ENCODE results near the gene ASPSCR1. TPM values are rescaled to one million over a fixed set of nuclear protein-coding genes. Genes with fewer than 3 reads are reported as not detected.
"Not testable (repeated sequence)": the region's sequence is repeated elsewhere in the genome, so short reads cannot be mapped to it uniquely, and the experiment has no call there.

The ASPSCR1 gene
- polyA plus RNA-seq, 4 donors: 22.0 to 38.4 (median 24.1) TPM

DNA sequence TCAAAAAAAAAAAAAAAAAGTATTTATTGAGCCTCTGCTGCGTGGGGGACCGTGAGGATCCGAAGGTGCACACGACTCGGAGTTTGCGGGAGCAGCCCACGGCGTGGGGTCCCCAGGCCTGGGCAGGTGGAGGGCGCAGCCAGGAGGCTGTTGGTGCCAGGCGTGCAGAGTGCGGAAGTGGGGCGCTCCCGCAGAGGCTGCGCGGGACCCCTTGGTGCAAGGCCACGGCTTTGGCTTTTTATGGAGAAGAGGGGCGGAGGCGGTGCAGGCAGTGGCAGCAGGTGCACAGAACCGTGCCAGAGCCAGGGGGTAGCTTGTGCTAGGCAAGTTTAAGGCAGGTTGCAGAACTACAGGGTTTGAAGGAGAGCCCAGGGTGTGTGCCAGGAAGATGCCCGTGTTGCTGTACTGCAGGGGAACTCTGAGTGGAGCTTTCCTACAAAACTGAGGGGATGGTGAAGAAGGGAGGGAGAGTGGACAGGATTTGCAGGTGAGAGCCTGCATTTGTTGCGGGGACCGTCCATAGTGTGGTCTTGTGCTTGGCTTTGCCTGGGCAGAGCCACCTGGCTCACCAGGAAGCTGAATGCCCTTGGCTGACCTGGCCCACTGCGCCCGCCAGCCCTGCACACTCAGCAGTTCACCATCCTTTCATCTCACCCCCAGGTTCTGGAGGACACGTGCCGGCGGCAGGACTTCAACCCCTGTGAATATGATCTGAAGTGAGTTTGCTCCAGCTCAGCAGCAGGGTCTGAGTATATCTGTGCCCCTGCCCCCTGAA, 1.3 kb downstream of the ASPSCR1 start:
- DNase-seq (ENCODE audit: low read depth in 4 of 4, low spot score in 3 of 4): no peak

DNA sequence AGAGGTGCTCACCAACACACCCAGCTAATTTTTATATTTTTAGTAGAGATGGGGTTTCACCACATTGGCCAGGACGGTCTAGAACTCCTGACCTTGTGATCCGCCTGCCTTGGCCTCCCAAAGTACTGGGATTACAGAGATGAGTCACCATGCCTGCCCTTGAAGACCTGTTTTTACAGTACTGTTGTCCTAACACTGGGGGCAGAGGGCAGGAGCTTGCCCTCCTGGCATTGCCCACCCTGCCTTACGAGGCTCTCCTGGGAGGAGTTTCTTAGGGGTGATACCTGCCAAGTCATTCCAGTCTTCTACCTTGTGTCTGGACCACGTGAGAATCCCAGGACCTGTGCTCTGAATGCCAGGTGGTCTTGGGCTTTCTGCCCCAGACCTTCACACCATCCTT, 2.7 kb downstream of the ASPSCR1 start:
- DNase-seq (ENCODE audit: low read depth in 4 of 4, low spot score in 3 of 4): no peak

DNA sequence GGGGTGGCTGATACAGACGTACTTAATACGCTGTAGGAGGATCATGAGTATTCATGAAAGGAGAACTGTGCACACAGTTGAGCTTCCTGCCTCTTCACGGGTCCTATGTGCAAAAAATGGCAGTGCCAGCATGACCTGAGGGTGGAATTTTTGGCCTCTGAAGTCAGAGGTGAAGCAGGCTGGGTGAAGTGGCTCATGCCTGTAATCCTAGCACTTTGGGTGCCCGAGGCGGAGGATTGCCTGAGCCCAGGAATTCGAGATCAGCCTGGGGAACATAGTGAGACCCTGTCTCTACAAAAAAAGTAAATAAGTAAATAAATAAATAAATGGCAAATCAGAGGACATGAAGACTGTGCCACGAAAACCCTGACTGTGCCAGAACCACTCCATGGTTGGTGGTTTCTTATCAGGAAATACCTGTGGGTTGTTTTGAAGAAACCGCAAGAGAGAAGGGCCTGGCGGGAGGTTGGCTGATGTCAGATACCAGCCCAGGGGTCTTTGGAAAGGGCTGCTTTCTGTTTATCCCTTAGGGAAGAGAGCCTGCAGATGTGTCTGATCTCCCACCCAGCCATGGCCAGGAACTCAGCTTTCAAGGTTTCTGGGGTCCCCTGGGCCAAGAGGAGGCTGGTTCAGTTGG, 3.4 kb downstream of the ASPSCR1 start:
- no peak for DNase-seq (ENCODE audit: low read depth in 4 of 4, low spot score in 3 of 4)

DNA sequence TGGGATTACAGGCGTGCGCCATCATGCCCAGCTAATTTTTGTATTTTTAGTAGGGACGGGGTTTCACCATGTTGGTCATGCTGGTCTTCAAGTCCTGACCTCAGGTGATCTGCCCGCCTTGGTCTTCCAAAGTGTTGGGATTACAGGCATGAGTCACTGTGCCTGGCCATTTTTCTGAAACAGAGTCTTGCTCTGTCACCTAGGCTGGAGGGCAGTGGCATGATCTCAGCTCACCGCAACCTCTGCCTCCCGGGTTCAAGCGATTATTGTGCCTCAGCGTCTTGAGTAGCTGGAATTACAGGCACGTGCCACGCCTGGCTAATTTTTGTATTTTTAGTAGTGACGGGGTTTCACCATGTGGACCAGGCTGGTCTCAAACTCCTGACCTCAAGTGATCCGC, 4.1 kb downstream of the ASPSCR1 start:
- not testable (repeated sequence) for DNase-seq (ENCODE audit: low read depth in 4 of 4, low spot score in 3 of 4)

DNA sequence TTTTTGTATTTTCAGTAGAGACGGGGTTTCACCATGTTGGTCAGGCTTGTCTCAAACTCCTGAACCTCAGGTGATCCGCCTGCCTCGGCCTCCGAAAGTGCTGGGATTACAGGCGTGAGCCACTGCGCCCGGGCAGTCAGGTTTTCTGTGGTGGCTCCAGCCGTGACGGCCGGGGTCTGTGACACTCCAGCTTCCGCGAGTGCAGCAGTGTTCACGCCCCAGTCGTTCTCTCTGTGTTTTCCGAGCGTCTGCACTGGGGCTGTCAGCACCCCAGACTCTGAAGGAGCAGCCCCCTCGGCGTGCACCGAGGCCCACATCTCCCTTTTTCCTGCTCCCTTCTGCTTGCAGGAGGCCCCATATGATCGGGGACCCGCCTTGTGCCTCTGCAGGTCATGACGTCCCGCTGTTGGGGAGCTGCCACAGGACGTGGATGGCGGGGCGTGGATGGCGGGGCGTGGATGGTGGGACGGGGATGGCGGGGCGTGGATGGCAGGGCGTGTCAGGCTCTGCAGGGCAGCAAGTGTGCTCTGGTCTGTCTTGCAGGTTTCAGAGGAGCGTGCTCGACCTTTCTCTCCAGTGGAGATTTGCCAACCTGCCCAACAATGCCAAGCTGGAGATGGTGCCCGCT, 5.7 kb downstream of the ASPSCR1 start:
- no peak for DNase-seq (ENCODE audit: low read depth in 4 of 4, low spot score in 3 of 4)

DNA sequence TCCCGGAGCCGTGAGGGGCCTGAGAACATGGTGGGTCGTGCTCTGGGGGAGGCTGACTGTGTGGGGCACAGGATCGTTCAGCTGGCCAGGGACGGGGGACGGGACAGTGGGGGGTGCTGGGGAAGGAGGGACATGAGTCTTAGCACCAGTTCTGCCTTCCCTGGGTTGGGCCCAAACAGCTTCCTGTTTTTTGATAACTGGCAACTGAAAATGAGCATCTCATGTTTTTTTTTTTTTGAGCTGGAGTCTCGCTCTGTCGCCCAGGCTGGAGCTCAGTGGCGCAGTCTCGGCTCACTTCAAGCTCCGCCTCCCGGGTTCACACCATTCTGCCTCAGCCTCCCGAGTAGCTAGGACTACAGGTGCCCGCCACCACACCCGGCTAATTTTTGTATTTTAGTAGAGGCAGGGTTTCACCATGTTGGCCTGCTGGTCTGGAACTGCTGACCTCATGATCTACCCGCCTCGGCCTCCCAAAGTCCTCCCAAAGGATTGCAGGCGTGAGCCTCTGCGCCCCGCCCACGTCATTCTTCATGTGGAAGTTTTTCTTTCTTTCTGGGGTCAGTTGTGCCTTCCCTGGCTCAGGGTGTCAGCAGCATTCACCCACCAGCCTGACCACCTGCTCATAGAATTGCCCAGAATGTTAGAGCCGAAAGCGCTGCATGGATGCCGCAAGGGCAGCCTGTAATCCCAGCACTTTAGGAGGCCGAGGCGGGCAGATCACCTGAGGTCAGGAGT, 6.4 kb downstream of the ASPSCR1 start:
- no peak for DNase-seq (ENCODE audit: low read depth in 4 of 4, low spot score in 3 of 4)

DNA sequence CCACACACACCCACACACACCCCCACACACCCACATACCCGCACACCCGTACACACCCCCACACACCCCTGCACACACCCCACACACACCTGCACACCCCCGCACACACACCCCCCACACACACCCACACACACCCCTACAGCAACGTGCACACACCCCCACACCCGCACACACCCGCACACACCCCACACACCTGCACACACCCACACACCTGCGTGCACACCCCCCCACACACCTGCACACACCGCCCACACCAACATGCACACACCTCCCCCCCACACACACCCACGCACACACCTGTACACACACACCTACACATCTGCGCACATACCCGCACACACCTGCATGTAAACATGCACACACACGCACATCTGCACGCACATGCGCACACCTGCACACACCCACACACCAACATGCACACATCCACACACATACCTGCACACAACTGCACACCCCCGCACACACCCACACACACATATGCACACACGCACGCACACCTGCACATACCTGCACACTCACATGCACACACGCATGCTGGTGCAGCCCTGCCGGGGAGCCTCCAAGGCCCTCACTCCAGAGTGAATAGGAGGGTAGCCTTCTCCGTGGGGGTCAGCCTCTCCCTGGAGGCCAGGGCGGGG, 7.5 kb downstream of the ASPSCR1 start:
- DNase-seq (ENCODE audit: low read depth in 4 of 4, low spot score in 3 of 4): no peak

DNA sequence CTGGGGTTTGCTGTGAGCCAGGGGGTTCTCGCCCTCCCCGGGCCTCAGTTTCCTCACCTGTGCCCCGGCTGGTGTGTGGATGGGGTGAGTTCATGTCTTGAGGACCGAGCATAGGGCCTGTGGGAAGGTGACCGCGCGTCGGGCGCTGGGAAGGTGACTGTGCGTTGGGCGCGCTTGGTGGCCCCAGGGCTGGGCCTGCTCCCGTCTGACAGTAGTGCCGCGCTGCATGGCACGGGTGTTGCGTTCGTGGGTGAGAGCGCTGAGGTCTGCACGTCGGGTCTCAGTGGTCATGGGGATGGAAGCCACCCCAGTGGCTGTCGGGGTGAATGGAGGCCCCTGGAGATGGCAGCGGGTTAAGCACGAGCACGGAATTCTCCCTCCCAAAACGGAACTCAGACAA, 9.2 kb downstream of the ASPSCR1 start:
- no peak for DNase-seq (ENCODE audit: low read depth in 4 of 4, low spot score in 3 of 4)

DNA sequence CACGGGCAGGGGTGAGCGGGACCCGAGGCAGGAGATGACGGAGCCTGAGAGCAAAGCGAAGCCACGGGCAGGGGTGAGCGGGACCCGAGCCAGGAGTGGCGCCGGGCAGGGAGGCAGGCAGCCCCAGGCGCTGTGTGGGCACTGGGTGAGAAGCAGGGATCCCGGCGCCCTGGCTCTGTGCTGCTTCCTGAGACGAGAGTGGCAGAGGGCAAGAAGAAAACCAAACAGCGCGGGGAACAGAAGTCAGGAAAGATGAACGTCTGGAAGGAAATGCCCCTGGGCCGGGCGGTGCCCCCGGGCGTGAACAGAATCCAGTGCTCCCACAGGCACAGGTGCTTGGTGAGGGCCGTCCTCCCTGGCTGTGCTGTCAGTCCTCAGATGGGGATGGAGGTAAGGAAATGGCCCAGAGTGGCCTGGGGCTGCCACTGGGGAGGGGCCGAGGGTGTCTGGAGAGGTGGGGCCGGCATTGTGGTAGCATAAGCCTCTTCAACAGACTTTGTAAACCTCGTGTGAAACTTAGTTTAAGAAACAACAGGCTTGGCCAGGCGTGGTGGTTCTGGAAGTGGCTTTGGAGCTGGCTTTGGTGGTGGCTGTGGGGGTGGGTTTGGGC, 9.8 kb downstream of the ASPSCR1 start:
- no peak for DNase-seq (ENCODE audit: low read depth in 4 of 4, low spot score in 3 of 4)

DNA sequence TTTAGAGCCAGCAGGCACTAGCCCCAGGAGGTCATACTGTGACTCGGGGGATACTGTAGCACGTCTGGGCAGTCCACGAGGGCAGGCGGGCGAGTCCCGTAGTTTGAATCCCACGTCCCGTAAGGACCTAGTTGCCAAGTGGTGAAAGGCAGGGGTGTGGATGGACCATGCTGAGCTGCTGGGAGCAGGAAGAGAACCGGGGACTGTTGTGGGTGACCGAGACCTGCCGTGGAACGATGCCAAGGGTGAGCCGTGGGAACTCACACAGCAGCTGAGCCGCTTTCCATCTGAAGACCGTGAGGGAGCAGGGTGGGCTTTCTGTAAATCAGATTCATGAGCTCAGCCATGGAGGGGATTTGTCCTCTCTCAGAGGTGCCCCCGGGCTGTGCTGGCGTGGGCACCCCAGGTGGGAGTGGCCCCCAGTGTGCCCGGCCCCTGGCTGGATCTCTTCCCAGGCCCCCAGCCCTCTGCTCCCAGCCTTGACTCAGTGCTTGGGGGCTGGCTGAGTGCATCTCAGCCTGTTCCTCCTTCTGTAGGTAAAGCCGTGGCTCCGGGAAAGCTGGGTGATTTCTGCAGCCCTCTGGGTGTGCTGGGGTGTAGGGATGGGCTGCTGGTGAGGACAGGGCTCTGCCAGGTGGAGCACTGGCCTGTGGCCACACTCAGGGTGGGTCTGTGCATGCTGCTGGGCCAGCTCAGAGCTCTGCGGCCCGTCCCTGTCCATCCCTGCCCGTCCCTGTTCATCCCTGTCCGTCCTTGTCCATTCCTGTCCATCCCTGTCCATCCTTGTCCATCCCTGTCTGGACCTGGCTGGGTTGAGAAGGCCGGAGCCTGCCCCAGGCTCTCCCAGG, 13.6 kb downstream of the ASPSCR1 start:
- no peak for DNase-seq (ENCODE audit: low read depth in 4 of 4, low spot score in 3 of 4)

DNA sequence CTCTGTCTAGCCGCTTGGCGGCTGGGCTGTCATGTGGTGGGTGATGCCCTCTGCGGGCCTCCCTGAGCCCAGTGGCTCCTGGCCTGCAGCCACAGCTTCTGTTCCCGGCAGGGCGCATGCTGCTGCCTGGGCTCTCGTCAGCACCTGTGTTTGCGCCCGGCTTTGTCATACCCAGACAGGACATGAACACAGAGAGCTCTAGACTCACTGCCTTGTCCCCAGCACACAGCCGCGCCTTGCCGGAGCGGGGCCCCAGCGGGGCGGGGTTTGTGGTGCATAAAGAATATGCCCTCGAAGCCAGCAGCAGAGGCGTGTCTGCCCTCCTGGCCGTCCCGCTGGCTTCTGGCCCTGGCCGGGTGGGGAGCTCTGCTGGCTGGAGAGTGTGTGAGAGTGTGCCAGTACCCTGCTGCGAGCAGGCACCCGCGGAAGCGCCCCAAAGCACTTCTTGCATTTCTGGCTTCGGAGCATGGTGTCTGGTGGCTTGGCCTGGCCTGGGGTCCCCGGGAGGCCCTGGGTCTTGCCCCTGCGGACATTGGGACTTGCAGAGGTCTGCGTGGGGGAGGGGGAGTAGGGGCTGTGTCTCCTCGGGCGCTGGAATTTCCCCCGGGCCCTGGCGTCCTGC, 14.4 kb downstream of the ASPSCR1 start:
- DNase-seq (ENCODE audit: low read depth in 4 of 4, low spot score in 3 of 4): no peak

DNA sequence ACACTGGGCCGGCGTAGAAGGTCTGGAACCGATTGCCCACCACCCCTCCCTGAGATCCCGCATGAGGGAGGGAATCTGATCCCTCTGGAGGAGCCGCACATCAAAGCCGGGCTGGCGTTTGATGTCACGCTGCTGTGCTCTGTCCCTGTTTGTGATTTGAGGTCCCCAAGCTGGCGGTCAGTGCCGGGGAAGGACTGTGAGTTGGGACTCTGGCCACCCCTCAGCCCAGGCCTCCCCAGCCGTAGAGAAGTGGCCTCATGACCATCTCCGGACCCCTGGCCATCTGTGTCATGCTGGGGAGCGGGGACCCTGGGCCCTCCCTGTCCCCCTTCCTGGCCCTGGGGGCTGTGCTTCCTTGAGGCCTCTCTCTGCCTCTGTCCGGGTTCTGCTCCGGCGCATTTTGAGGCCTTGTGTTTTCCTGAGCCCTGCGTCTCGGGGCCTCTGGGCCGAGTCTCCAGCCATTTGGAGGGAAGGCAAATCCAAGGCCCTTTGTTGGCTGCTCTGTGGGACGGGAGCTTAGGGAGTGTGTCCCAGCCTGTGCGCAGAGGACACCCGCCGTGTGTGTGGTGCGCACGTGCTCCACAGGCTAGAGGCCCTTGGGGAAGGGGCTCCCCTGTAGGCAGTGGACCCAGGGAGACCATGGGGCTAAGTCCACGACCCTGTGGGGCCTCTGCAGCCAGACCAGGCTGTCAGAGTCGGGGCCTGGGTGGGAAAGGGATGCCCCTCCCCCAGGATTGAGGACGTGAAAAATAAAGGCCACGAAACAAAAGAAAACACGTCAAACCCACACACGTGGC, 15.1 kb downstream of the ASPSCR1 start:
- no peak for DNase-seq (ENCODE audit: low read depth in 4 of 4, low spot score in 3 of 4)

DNA sequence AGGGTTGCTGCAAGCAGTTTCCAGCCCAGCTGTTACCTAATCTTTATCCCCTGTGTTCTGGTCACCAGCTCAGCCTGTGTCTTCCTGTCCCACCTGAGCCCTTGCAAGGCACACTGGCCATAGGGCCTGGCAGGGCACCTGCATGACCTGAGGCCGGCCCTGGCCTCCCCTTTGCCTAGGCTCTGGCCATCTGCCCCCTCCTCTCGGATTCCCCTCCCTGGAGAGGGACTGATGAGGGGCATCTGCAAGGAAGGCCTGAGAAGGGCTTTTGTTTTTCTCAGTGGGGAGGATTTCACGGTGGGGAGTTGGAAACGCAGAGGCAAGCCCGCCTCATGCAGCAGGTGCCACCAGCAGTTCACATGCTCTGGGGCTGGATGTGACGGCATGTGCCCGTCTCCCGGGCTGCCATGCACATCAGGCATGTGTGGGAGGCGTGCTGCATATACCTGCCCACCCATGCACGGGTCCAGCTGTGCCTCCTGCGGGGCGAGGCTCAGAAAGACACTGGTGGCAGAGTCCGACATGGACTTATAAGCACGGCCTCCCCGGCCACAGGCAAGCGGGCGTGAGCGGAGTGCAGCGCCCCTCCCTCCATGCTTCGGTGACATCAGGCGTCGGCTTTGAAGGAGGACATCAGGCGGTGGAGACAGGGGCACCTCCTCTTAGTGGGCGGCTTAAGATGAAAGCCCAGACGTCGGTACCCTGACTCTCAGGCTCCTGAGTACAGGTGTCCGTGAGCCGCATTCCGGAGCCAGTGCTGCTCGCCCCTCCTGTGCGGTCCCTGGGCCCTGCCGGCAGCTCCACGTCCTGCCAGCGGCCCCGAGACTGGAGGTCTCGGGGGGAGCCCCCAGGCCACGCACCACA, 16.5 kb downstream of the ASPSCR1 start:
- no peak for DNase-seq (ENCODE audit: low read depth in 4 of 4, low spot score in 3 of 4)

DNA sequence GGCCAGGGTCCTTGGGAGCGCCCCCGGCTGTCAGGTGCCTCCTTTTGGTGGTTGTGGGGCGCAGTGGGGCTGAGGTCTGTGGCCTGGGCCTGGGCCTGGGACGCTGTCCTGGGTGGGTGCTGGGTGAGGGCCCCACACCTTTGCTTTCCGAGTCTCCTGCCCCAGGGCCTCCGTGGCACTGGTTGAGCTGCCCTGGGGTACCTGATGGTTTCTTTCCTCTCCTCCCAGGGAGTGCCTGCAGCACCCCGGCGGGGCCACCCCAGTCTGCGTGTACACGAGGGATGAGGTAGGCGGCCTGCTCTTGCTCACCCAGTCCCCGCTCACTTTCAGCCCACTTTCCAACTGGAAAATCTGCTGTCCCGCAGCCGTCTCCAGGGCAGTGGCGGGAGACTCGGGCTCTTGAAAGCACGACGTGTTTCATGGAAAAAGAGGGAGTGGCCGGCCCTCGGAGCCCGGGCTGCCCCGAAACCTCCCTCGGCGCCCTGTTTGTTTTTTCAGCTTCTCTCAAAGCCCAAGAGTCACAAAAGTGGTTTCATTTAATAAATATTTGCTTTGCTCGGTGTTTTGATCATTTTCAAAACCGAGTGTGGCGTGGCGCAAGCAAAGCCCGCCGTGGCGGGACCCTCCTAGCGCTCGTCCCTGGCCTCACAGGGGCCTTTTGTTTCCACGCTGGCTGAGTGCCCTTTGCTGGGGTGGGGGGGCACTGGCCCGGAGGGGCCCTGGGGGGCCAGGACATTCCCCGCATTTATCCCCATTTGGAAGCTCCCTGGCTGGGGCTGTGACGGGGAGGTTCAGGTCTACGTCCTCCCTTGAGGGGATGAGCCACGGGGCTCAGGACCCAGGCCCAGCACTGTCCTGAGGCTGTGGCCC, 17.4 kb downstream of the ASPSCR1 start:
- DNase-seq (ENCODE audit: low read depth in 4 of 4, low spot score in 3 of 4): no peak

DNA sequence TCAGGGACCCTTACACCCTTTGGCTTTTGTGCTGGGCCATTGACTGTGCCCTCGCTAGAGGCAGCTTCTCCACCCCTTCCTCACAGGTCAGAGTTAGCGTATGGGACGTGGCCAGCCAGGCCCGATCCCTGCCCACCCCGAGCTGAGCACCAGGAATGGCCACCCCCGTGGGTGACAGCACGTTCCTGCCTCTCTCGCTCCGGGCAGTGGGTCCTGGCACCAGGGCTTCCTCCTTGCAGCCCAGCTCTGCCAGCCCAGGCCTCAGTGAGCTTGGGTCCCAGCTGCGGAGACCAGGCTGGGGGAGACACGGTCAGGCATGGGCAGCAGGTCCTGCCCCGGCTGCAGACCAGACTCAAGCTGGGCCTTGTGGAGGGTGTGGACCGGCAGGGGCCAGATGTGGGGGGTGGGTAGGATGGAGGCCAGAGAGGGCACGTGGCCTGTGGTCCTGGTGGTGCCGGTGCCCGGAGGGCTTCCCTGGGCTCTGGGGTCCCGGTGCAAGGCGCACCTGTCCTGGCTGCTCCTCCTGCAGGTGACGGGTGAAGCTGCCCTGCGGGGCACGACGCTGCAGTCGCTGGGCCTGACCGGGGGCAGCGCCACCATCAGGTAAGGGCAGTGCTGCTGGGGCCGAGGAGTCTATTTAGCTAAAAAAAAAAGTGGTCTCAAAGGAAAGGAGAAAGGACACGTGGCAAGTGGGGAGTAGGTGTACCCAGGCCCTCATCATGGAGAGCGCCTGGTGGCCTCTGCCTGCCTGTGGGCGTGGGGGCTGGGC, 18.2 kb downstream of the ASPSCR1 start:
- no peak for DNase-seq (ENCODE audit: low read depth in 4 of 4, low spot score in 3 of 4)
